LNCAP (cell line): ENCODE results near the gene FAM83E.

Source experiments
- TF ChIP-seq, protein P1 (sequence below): fragments of 450-650 bp; IDR thresholded peaks from 2 replicates; pipeline ENCODE4 v1.5.1; 2017; ENCODE audit warnings: mild to moderate bottlenecking

The FAM83E gene

GRCh38 chr19:48614436-48615230 lies at the start of gene FAM83E:
TSS of gene FAM83E (minus strand) at chr19:48615076. CDS start at chr19:48613372, 1,704 bp downstream.
- TF ChIP-seq, protein P1, sequence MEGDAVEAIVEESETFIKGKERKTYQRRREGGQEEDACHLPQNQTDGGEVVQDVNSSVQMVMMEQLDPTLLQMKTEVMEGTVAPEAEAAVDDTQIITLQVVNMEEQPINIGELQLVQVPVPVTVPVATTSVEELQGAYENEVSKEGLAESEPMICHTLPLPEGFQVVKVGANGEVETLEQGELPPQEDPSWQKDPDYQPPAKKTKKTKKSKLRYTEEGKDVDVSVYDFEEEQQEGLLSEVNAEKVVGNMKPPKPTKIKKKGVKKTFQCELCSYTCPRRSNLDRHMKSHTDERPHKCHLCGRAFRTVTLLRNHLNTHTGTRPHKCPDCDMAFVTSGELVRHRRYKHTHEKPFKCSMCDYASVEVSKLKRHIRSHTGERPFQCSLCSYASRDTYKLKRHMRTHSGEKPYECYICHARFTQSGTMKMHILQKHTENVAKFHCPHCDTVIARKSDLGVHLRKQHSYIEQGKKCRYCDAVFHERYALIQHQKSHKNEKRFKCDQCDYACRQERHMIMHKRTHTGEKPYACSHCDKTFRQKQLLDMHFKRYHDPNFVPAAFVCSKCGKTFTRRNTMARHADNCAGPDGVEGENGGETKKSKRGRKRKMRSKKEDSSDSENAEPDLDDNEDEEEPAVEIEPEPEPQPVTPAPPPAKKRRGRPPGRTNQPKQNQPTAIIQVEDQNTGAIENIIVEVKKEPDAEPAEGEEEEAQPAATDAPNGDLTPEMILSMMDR: no peak

DNA sequence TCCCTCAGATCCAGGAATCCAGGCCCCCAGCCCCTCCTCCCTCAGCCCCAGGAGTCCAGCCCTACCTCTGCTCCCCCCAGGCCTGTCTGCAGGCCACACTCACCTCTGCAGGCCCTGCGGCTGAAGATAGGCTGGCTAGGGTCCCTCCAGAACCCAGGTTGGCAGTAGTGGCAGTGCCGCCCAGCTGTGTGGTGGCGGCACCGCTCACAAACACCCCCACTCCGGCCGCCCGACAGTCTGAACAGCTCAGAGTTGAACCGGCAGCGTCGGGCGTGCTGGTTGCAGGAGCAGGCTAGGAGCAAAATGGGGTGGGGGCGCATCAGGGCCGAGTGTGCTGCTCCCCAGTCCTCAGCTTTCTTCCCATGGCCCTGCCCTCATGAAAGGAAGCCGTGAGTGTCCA lies 49.6 kb upstream of the FAM83E start:
- TF ChIP-seq, protein P1: no peak

DNA sequence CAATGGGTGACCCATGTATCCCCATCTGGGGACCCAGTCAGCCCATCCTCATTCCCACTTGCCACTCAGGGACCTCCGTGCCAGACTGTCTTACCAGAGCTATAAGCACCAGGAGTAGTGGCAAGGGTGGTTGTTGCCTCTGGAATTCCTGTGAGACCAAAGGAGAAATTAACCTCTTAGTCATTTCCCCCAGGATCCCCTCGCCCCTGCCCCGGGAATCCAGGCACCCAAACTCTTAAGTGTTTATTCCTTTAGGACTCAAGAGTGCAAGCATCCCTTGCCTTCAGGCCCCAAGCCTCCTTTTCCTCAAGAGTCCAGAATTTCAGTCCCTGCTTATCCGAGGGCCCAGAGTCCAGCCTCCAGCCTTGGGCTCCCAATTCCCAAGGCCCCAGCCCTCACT lies 48.8 kb upstream of the FAM83E start:
- TF ChIP-seq, protein P1: no peak

- TF ChIP-seq, protein P1: no peak
Observed at GRCh38 chr19:48661711-48662090, 46.8 kb upstream of the FAM83E start.

GRCh38 chr19:48660852-48661710 lies 46.2 kb upstream of the FAM83E start:
- TF ChIP-seq, protein P1: no peak

- TF ChIP-seq, protein P1: no peak
Observed at GRCh38 chr19:48659768-48660167, 44.9 kb upstream of the FAM83E start.

DNA sequence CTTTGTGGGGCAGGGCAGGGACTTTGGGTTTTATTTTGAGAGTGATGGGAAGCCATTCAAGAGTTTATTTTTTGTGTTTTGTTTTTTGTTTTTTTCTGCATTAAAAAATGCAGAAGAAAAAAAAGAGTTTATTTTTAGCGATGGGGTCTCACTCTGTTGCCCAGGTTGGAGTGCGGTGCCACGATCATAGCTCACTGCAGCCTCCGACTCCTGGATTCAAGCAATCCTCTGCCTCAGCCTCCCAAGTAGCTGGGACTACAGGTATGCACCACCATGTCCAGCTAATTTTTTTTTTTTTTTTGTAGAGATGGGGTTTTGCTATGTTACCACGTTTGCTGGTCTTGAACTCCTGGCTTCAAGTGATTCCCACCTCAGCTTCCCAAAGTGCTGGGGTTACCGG lies 43.6 kb upstream of the FAM83E start:
- TF ChIP-seq, protein P1: no peak
